ENCODE data around the gene RNASEH2B.

The RNASEH2B gene

GRCh38 chr13:50981686-50982085 is 72.1 kb downstream of the RNASEH2B start:
- H3K36me3 ChIP-seq (ENCODE audit: insufficient read depth, low read length): peaks cover 9% of the 10 kb centered on the region
- H3K9me3 ChIP-seq (ENCODE audit: low read length): no peaks in the 10 kb centered on the region
- no peak overlapping the region for H3K9ac ChIP-seq (ENCODE audit: low read length)
- H3K27me3 ChIP-seq (ENCODE audit: control insufficient read depth in 1 of 2, insufficient read depth in 2 of 2, low read length in 2 of 2): no peaks in the 10 kb centered on the region
- no peaks in the 10 kb centered on the region for H3K4me1 ChIP-seq (ENCODE audit: insufficient read depth, low read length)
- no peak overlapping the region for H3K27ac ChIP-seq (ENCODE audit: low read depth, low read length)
- H3K4me3 ChIP-seq (ENCODE audit: low read depth in 1 of 2, low read length in 2 of 2): no peak overlapping the region

DNA sequence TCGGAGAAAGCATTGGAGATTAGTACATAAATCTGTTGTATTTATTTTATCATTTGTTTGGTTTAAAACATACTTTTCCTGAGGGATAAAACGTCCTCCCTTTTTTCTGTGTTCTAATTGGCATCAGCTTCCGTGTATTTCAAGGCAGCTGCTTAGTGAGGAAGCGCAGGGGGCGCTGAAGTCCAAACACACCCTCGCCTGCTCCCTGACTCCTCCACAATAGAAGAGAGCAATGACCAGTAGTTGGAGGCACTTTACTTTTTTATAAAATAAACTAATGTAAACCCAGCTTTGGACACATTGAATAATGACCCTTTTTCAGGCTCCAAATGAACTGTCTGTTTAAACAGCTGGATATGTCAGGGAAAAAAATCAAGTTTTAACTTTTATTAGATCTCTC is 79.9 kb downstream of the RNASEH2B start:
- Histone ChIP-seq H3K36me3 (ENCODE audit: insufficient read depth, low read length) (no peaks in the 10 kb centered on the region), H3K4me3 (ENCODE audit: low read depth in 1 of 2, low read length in 2 of 2) (no peak overlapping the region), H3K9me3 (ENCODE audit: low read length) (no peaks in the 10 kb centered on the region), H3K27me3 (ENCODE audit: control insufficient read depth in 1 of 2, insufficient read depth in 2 of 2, low read length in 2 of 2) (no peaks in the 10 kb centered on the region), H3K4me1 (ENCODE audit: insufficient read depth, low read length) (peaks cover 37% of the 10 kb centered on the region), H3K9ac (ENCODE audit: low read length) (no peak overlapping the region), H3K27ac (ENCODE audit: low read depth, low read length) (no peak overlapping the region)

- Histone ChIP-seq H3K4me3 (ENCODE audit: low read depth in 1 of 2, low read length in 2 of 2) (peak overlapping the region; percentile 11 to 22), H3K27ac (ENCODE audit: low read depth, low read length) (no peak overlapping the region), H3K36me3 (ENCODE audit: insufficient read depth, low read length) (no peaks in the 10 kb centered on the region), H3K9ac (ENCODE audit: low read length) (peak overlapping the region; percentile 4), H3K9me3 (ENCODE audit: low read length) (no peaks in the 10 kb centered on the region), H3K4me1 (ENCODE audit: insufficient read depth, low read length) (peaks cover 37% of the 10 kb centered on the region), H3K27me3 (ENCODE audit: control insufficient read depth in 1 of 2, insufficient read depth in 2 of 2, low read length in 2 of 2) (no peaks in the 10 kb centered on the region)
Observed at GRCh38 chr13:50990065-50990817, 80.7 kb downstream of the RNASEH2B start.

DNA sequence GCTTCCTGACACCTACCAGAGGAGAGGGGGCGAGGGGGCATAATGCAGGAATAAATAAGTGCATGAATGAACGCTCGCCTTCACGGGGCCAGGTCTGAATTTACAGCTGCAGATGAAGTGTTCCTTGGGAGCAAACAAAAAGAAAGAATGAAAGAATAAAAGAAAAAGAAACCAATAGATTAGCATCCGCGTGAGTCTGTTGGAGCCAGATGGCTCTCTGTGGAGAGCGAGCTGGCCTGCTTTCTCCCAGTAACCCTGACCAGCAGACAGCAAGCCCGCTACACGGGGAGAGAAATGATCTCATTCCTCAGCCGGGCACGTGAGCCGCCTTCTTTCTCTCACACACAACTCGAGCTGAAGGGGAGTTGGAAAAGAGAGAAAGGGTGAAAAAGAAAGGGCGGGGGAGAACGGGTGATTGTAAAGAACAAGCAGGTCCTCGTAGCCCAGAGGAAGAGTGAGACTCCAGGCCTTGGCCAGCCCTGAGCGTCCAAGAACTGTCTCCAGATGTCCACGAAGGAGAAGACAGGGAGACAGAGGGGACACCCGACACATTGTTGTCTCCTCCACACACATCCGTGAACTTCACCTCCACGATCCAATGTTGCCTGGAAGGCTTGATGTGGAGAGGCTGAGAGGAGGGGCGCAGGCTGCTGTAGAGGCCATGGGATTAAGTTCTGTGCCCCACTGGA is 81.4 kb downstream of the RNASEH2B start:
- no peaks in the 10 kb centered on the region for H3K27me3 ChIP-seq (ENCODE audit: control insufficient read depth in 1 of 2, insufficient read depth in 2 of 2, low read length in 2 of 2)
- H3K27ac ChIP-seq (ENCODE audit: low read depth, low read length): no peak overlapping the region
- peaks cover 37% of the 10 kb centered on the region for H3K4me1 ChIP-seq (ENCODE audit: insufficient read depth, low read length)
- no peaks in the 10 kb centered on the region for H3K36me3 ChIP-seq (ENCODE audit: insufficient read depth, low read length)
- no peaks in the 10 kb centered on the region for H3K9me3 ChIP-seq (ENCODE audit: low read length)
- H3K4me3 ChIP-seq (ENCODE audit: low read depth in 1 of 2, low read length in 2 of 2): peak overlapping the region; percentile 11 to 22
- H3K9ac ChIP-seq (ENCODE audit: low read length): peak overlapping the region; percentile 4

- Histone ChIP-seq H3K9me3 (ENCODE audit: low read length) (no peaks in the 10 kb centered on the region), H3K27me3 (ENCODE audit: control insufficient read depth in 1 of 2, insufficient read depth in 2 of 2, low read length in 2 of 2) (no peaks in the 10 kb centered on the region), H3K27ac (ENCODE audit: low read depth, low read length) (no peak overlapping the region), H3K4me3 (ENCODE audit: low read depth in 1 of 2, low read length in 2 of 2) (peak overlapping the region; percentile 2 to 22), H3K4me1 (ENCODE audit: insufficient read depth, low read length) (peaks cover 37% of the 10 kb centered on the region), H3K9ac (ENCODE audit: low read length) (no peak overlapping the region), H3K36me3 (ENCODE audit: insufficient read depth, low read length) (no peaks in the 10 kb centered on the region)
Observed at GRCh38 chr13:50991579-50992521, 82.3 kb downstream of the RNASEH2B start.

GRCh38 chr13:50993371-50993770 is 83.8 kb downstream of the RNASEH2B start:
- no peak overlapping the region for H3K9ac ChIP-seq (ENCODE audit: low read length)
- H3K27me3 ChIP-seq (ENCODE audit: control insufficient read depth in 1 of 2, insufficient read depth in 2 of 2, low read length in 2 of 2): no peaks in the 10 kb centered on the region
- H3K9me3 ChIP-seq (ENCODE audit: low read length): no peaks in the 10 kb centered on the region
- H3K27ac ChIP-seq (ENCODE audit: low read depth, low read length): no peak overlapping the region
- H3K4me3 ChIP-seq (ENCODE audit: low read depth in 1 of 2, low read length in 2 of 2): no peak overlapping the region
- H3K4me1 ChIP-seq (ENCODE audit: insufficient read depth, low read length): peaks cover 37% of the 10 kb centered on the region
- H3K36me3 ChIP-seq (ENCODE audit: insufficient read depth, low read length): no peaks in the 10 kb centered on the region

DNA sequence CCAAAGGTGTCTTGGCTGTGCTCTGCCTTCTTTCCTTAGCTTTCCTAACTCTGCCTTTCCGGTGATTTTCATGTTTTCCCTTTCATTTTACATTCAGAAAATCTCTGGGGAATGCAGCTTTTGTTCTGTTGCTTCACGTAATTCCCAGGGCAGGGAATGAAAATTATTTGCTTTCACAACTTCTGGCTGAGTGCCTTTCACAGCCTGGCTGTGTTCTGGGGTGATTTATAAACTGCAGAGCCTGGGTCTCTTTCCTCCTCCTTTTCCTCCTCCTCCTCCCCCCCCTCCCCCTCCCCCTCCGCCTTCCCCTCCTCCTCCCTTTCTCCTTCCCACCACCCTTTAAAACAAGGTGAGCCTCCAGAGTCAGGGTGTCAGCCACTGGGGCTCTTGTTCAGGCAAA is 84.3 kb downstream of the RNASEH2B start:
- H3K4me3 ChIP-seq (ENCODE audit: low read depth in 1 of 2, low read length in 2 of 2): no peak overlapping the region
- no peak overlapping the region for H3K9ac ChIP-seq (ENCODE audit: low read length)
- no peaks in the 10 kb centered on the region for H3K36me3 ChIP-seq (ENCODE audit: insufficient read depth, low read length)
- no peaks in the 10 kb centered on the region for H3K9me3 ChIP-seq (ENCODE audit: low read length)
- no peak overlapping the region for H3K27ac ChIP-seq (ENCODE audit: low read depth, low read length)
- H3K27me3 ChIP-seq (ENCODE audit: control insufficient read depth in 1 of 2, insufficient read depth in 2 of 2, low read length in 2 of 2): no peaks in the 10 kb centered on the region
- peaks cover 37% of the 10 kb centered on the region for H3K4me1 ChIP-seq (ENCODE audit: insufficient read depth, low read length)

DNA sequence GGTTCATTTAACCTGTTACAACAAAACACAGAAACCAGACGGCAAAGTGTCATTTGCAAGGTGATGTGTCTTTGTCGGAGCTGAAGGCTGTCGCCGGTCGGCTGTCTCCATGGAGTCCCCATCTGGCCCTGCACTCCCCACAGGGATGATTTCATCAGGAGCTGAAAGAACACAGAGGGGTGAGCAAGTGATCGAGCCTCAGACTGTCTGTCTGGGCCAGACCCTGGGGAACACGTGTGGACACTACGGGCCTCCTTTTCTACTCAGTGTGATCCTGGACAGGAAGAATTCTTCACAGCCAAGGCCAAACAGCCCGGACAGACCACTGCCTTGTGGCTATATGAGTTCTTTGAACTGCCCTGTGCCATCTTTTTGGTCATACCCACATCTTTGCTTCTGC is 85.1 kb downstream of the RNASEH2B start:
- H3K9me3 ChIP-seq (ENCODE audit: low read length): no peaks in the 10 kb centered on the region
- no peak overlapping the region for H3K9ac ChIP-seq (ENCODE audit: low read length)
- H3K27me3 ChIP-seq (ENCODE audit: control insufficient read depth in 1 of 2, insufficient read depth in 2 of 2, low read length in 2 of 2): no peaks in the 10 kb centered on the region
- H3K4me1 ChIP-seq (ENCODE audit: insufficient read depth, low read length): peaks cover 36% of the 10 kb centered on the region
- no peaks in the 10 kb centered on the region for H3K36me3 ChIP-seq (ENCODE audit: insufficient read depth, low read length)
- no peak overlapping the region for H3K4me3 ChIP-seq (ENCODE audit: low read depth in 1 of 2, low read length in 2 of 2)
- H3K27ac ChIP-seq (ENCODE audit: low read depth, low read length): no peak overlapping the region

GRCh38 chr13:50995854-50996253 is 86.3 kb downstream of the RNASEH2B start:
- Histone ChIP-seq H3K4me3 (ENCODE audit: low read depth in 1 of 2, low read length in 2 of 2) (no peak overlapping the region), H3K9me3 (ENCODE audit: low read length) (no peaks in the 10 kb centered on the region), H3K36me3 (ENCODE audit: insufficient read depth, low read length) (no peaks in the 10 kb centered on the region), H3K4me1 (ENCODE audit: insufficient read depth, low read length) (peaks cover 24% of the 10 kb centered on the region), H3K27me3 (ENCODE audit: control insufficient read depth in 1 of 2, insufficient read depth in 2 of 2, low read length in 2 of 2) (no peaks in the 10 kb centered on the region), H3K9ac (ENCODE audit: low read length) (no peak overlapping the region), H3K27ac (ENCODE audit: low read depth, low read length) (no peak overlapping the region)

DNA sequence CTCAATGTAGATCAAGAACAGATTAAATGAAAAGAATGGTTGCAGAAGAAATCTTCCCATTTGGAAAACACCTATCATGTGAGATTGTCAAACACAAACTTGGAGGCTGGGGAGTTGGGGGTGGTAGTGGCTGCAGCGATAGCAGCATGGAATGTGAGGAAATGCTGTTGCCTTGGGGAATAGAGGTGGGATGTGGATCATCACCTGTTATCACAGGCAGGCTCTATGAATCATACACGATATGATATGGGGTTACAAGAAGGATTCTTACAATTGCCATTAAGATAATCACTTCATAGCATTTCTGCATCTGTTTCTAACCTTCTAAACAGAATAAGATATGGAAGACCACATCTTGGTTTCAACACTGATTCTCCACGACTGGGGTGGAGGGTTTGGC is 88.7 kb downstream of the RNASEH2B start:
- H3K27ac ChIP-seq (ENCODE audit: low read depth, low read length): no peak overlapping the region
- peaks cover 3% of the 10 kb centered on the region for H3K4me1 ChIP-seq (ENCODE audit: insufficient read depth, low read length)

GRCh38 chr13:50999641-51000040 is 90.0 kb downstream of the RNASEH2B start:
- Histone ChIP-seq H3K4me1 (ENCODE audit: insufficient read depth, low read length) (no peaks in the 10 kb centered on the region), H3K9me3 (ENCODE audit: low read length) (no peaks in the 10 kb centered on the region), H3K27ac (ENCODE audit: low read depth, low read length) (no peak overlapping the region), H3K36me3 (ENCODE audit: insufficient read depth, low read length) (no peaks in the 10 kb centered on the region), H3K9ac (ENCODE audit: low read length) (no peak overlapping the region), H3K27me3 (ENCODE audit: control insufficient read depth in 1 of 2, insufficient read depth in 2 of 2, low read length in 2 of 2) (no peaks in the 10 kb centered on the region), H3K4me3 (ENCODE audit: low read depth in 1 of 2, low read length in 2 of 2) (no peak overlapping the region)

More for the DNA sequence above, 88.7 kb downstream of the RNASEH2B start:
- Histone ChIP-seq H3K4me3 (ENCODE audit: low read depth in 1 of 2, low read length in 2 of 2) (no peak overlapping the region), H3K36me3 (ENCODE audit: insufficient read depth, low read length) (no peaks in the 10 kb centered on the region), H3K9ac (ENCODE audit: low read length) (no peak overlapping the region), H3K9me3 (ENCODE audit: low read length) (no peaks in the 10 kb centered on the region), H3K27me3 (ENCODE audit: control insufficient read depth in 1 of 2, insufficient read depth in 2 of 2, low read length in 2 of 2) (no peaks in the 10 kb centered on the region)
